NT2/D1 (cell line): ENCODE measurements around the gene CAMTA1.

Experiments
- SUZ12 ChIP-seq: IDR thresholded peaks from 2 replicates; pipeline ENCODE4 v1.6.1; 2011; ENCODE audit not compliant: insufficient read length, insufficient read depth; ENCODE audit errors: extremely low read depth
- YY1 ChIP-seq: IDR thresholded peaks from 2 replicates; pipeline ENCODE4 v1.6.1; 2011; ENCODE audit not compliant: insufficient read length, insufficient read depth

GRCh38 chr1:6906783-6907182, 121.5 kb downstream of the CAMTA1 start:
- TF ChIP-seq SUZ12 (no peak), YY1 (no peak)
